GM13976 (cell line): Measurements from ENCODE around the gene COA8.

ENCODE experiments used
- DNase-seq: peaks from one replicate; pipeline ENCODE4 v3.0.0; 2012; ENCODE audit warnings: low spot score
- CTCF ChIP-seq: IDR thresholded peaks from 2 replicates; pipeline ENCODE4 v1.5.1; 2012; ENCODE audit warnings: borderline replicate concordance, mild to moderate bottlenecking; ENCODE audit not compliant: insufficient read depth; ENCODE audit errors: extremely low read depth, missing control alignments, control extremely low read depth
- in situ Hi-C: fragments of 300-500 bp; cut with MboI; formaldehyde crosslinking; loops from one replicate; pipeline ENCODE4 v1.12.0; 2022; ENCODE audit warnings: low sequenced_read_pairs, mixed read lengths, inconsistent platforms; ENCODE audit not compliant: unreplicated experiment

The COA8 gene

GRCh38 chr14:103518422-103519042, 44.2 kb upstream of the COA8 start:
- in situ Hi-C loops = loop anchor here (5.0 kb wide), 1 partner anchor 39 kb away; no protein-coding TSS in a partner anchor
- TF ChIP-seq CTCF = peak; percentile 89
- peak; percentile 89 for DNase-seq

- DNase-seq = no peak
- in situ Hi-C loops = loop anchor here (5.0 kb wide), 1 partner anchor 38 kb away; no protein-coding TSS in a partner anchor
- no peak for TF ChIP-seq CTCF
Observed at GRCh38 chr14:103519043-103519836, 43.5 kb upstream of the COA8 start.

GRCh38 chr14:103519837-103520212, 42.9 kb upstream of the COA8 start:
- DNase-seq = no peak
- no peak for TF ChIP-seq CTCF
- in situ Hi-C loops = loop anchor here (5.0 kb wide), 1 partner anchor 37 kb away; no protein-coding TSS in a partner anchor

- TF ChIP-seq CTCF = no peak
- in situ Hi-C loops = no loop called here
- DNase-seq = no peak
Observed at GRCh38 chr14:103520269-103520656, 42.5 kb upstream of the COA8 start.

GRCh38 chr14:103520657-103521437, 41.9 kb upstream of the COA8 start:
- in situ Hi-C loops = no loop called here
- peak; percentile 50 for TF ChIP-seq CTCF
- DNase-seq = peak; percentile 83

GRCh38 chr14:103521438-103521950, 41.3 kb upstream of the COA8 start:
- no peak for DNase-seq
- TF ChIP-seq CTCF = no peak
- in situ Hi-C loops = no loop called here
